PFSK-1 (cell line): ENCODE results near the gene GDF9.

Experiments
- FOXP2 ChIP-seq: optimal IDR thresholded peaks from 2 replicates; pipeline ENCODE3; 2011; ENCODE audit warnings: borderline replicate concordance, control low read depth, inconsistent platforms; ENCODE audit not compliant: insufficient read depth; ENCODE audit errors: extremely low read length, extremely low read depth
- POLR2AphosphoS5 ChIP-seq: IDR thresholded peaks from 2 replicates; pipeline ENCODE4 v1.6.1; 2012; ENCODE audit warnings: low read depth, mild to moderate bottlenecking, control low read depth, low read length, moderate library complexity
- SIN3A ChIP-seq: IDR thresholded peaks from 2 replicates; pipeline ENCODE4 v1.6.1; 2012; ENCODE audit warnings: mild to moderate bottlenecking, low read length, moderate library complexity, borderline replicate concordance; ENCODE audit not compliant: insufficient read depth
- TAF1 ChIP-seq: IDR thresholded peaks from 2 replicates; pipeline ENCODE4 v1.6.1; 2012; ENCODE audit warnings: low read length, control low read depth, borderline replicate concordance; ENCODE audit not compliant: insufficient read depth

- TF ChIP-seq POLR2AphosphoS5 (no peak), TAF1 (no peak), SIN3A (no peak), FOXP2 (no peak)
Observed at GRCh38 chr5:132909702-132910101, 43.4 kb upstream of the GDF9 start.
